ENCODE measurements around the gene MORN3. TPM values are rescaled to one million over a fixed set of nuclear protein-coding genes. Genes with fewer than 3 reads are reported as not detected.

Gene MORN3
- total RNA-seq, 2 donors from 2014 or later = 1.4 to 1.6 TPM

DNA sequence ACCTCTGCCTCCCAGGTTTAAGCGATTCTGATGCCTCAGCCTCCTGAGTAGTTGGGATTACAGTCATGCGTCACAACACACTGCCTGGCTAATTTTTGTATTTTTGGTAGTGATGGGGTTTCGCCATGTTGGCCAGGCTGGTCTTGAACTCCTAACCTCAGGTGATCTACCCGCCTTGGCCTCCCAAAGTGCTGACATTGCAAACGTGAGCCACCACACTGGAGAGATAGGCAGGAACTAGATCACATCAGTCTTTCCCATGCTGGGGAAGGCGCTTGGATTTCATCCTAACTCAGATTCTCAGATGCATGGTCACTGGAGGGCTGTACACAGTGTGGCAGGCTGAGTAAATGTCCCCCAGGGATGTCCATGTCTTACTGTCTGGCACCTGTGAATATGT, 61.2 kb downstream of the MORN3 start:
- no peak overlapping the region for H3K27ac ChIP-seq (ENCODE audit: low read depth, low read length)
- H3K27me3 Mint-ChIP-seq (ENCODE audit: insufficient read depth) = no peaks in the 10 kb centered on the region
- no peaks in the 10 kb centered on the region for H3K27me3 ChIP-seq (ENCODE audit: control insufficient read depth, insufficient read depth, low read length, poor library complexity, severe bottlenecking)
- H3K4me1 Mint-ChIP-seq = peaks cover 10% of the 10 kb centered on the region
- H3K4me3 ChIP-seq (ENCODE audit: low read length) = no peak overlapping the region
- no peak for DNase-seq
- no peaks in the 10 kb centered on the region for H3K9me3 ChIP-seq (ENCODE audit: control insufficient read depth, low read length)
- H3K9me3 Mint-ChIP-seq = peaks cover 4% of the 10 kb centered on the region
- H3K4me1 ChIP-seq (ENCODE audit: control insufficient read depth, insufficient read depth, low read length) = no peaks in the 10 kb centered on the region
- 92 to 98% methylated on average over 5 to 6 of the region's 6 CpGs for WGBS, 2 experiments (ENCODE audit: insufficient coverage in 1 of 2, insufficient read length in 1 of 2)
- TF ChIP-seq, protein P1, sequence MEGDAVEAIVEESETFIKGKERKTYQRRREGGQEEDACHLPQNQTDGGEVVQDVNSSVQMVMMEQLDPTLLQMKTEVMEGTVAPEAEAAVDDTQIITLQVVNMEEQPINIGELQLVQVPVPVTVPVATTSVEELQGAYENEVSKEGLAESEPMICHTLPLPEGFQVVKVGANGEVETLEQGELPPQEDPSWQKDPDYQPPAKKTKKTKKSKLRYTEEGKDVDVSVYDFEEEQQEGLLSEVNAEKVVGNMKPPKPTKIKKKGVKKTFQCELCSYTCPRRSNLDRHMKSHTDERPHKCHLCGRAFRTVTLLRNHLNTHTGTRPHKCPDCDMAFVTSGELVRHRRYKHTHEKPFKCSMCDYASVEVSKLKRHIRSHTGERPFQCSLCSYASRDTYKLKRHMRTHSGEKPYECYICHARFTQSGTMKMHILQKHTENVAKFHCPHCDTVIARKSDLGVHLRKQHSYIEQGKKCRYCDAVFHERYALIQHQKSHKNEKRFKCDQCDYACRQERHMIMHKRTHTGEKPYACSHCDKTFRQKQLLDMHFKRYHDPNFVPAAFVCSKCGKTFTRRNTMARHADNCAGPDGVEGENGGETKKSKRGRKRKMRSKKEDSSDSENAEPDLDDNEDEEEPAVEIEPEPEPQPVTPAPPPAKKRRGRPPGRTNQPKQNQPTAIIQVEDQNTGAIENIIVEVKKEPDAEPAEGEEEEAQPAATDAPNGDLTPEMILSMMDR (conservative IDR thresholded peaks at IDR 0.05) = no peak
- peaks cover 2% of the 10 kb centered on the region for H3K36me3 Mint-ChIP-seq (ENCODE audit: low read depth)
- H3K27ac Mint-ChIP-seq = no peak overlapping the region
- H3K4me3 Mint-ChIP-seq = no peak overlapping the region
- H3K36me3 ChIP-seq (ENCODE audit: control insufficient read depth, insufficient read depth, low read length) = no peaks in the 10 kb centered on the region
- H3K9ac ChIP-seq (ENCODE audit: extremely low read depth, low read length, poor library complexity, severe bottlenecking) = no peak overlapping the region

DNA sequence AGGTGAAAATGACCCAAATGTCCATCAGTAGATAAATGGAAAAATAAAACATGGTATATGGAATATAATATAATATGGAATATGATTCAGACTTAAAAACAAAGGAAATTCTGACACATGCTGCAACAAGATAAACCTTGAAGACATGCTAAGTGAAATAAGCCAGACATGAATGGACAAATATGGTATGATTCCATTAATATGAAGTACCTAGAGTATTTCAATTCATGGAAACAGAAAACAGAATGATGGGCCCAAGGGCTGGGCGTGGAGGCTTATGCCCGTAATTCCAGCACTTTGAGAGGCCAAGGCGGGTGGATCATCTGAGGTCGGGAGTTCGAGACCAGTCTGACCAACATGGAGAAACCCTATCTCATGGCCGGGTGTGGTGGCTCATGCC, 65.9 kb downstream of the MORN3 start:
- Mint-ChIP-seq H3K27ac (no peak overlapping the region), H3K4me3 (no peak overlapping the region), H3K4me1 (peaks cover 12% of the 10 kb centered on the region), H3K36me3 (ENCODE audit: low read depth) (no peaks in the 10 kb centered on the region), H3K27me3 (ENCODE audit: insufficient read depth) (no peaks in the 10 kb centered on the region), H3K9me3 (no peaks in the 10 kb centered on the region)
- Histone ChIP-seq H3K9me3 (ENCODE audit: control insufficient read depth, low read length) (no peaks in the 10 kb centered on the region), H3K4me1 (ENCODE audit: control insufficient read depth, insufficient read depth, low read length) (no peaks in the 10 kb centered on the region), H3K27ac (ENCODE audit: low read depth, low read length) (no peak overlapping the region), H3K9ac (ENCODE audit: extremely low read depth, low read length, poor library complexity, severe bottlenecking) (no peak overlapping the region), H3K27me3 (ENCODE audit: control insufficient read depth, insufficient read depth, low read length, poor library complexity, severe bottlenecking) (no peaks in the 10 kb centered on the region), H3K36me3 (ENCODE audit: control insufficient read depth, insufficient read depth, low read length) (no peaks in the 10 kb centered on the region), H3K4me3 (ENCODE audit: low read length) (no peak overlapping the region)
- no peak for DNase-seq
- TF ChIP-seq, protein P1 (conservative IDR thresholded peaks at IDR 0.05) = no peak
- WGBS, 2 experiments (ENCODE audit: insufficient coverage in 1 of 2, insufficient read length in 1 of 2) = 93 to 100% methylated on average over 6 of the region's 6 CpGs

DNA sequence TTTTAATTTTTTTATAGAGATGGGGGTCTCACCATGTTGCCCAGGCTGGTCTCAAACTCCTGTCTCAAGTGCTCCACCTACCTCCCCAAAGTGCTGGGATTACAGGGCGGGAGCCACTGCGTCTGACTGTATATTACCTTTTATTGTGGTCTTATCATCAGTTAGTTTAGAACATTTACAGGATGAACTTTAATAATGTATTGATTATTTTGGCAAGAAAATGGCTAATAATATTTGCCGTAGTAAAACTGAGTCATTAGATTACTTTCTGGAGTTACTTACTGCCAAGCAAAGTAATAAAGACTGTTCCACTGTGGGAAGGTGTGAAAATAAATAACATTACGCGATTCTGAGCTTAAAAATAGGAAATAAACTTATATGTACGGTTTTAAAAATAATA, 66.7 kb downstream of the MORN3 start:
- no peak overlapping the region for H3K9ac ChIP-seq (ENCODE audit: extremely low read depth, low read length, poor library complexity, severe bottlenecking)
- 98 to 100% methylated on average over 3 to 6 of the region's 6 CpGs for WGBS, 2 experiments (ENCODE audit: insufficient coverage in 1 of 2, insufficient read length in 1 of 2)
- Mint-ChIP-seq H3K27me3 (ENCODE audit: insufficient read depth) (no peaks in the 10 kb centered on the region), H3K27ac (no peak overlapping the region), H3K4me1 (peaks cover 13% of the 10 kb centered on the region), H3K4me3 (no peak overlapping the region), H3K9me3 (no peaks in the 10 kb centered on the region), H3K36me3 (ENCODE audit: low read depth) (no peaks in the 10 kb centered on the region)
- no peaks in the 10 kb centered on the region for H3K27me3 ChIP-seq (ENCODE audit: control insufficient read depth, insufficient read depth, low read length, poor library complexity, severe bottlenecking)
- no peaks in the 10 kb centered on the region for H3K4me1 ChIP-seq (ENCODE audit: control insufficient read depth, insufficient read depth, low read length)
- H3K27ac ChIP-seq (ENCODE audit: low read depth, low read length) = no peak overlapping the region
- TF ChIP-seq, protein P1 (conservative IDR thresholded peaks at IDR 0.05) = no peak
- no peak overlapping the region for H3K4me3 ChIP-seq (ENCODE audit: low read length)
- no peaks in the 10 kb centered on the region for H3K9me3 ChIP-seq (ENCODE audit: control insufficient read depth, low read length)
- DNase-seq = no peak
- no peaks in the 10 kb centered on the region for H3K36me3 ChIP-seq (ENCODE audit: control insufficient read depth, insufficient read depth, low read length)
